MM.1S (cell line): Measurements from ENCODE around the gene TCF7.

Experiments
- DNase-seq: peaks from one replicate; pipeline ENCODE4 v3.0.0-alpha.2; 2015
- H2AFZ ChIP-seq: fragments of 300-600 bp; sonication (generic); 2 replicates; pipeline ENCODE4 v1.6.0; 2016; ENCODE audit warnings: antibody characterized with exemption, low read length
- H3F3A ChIP-seq: fragments of 300-600 bp; sonication (generic); 2 replicates; pipeline ENCODE4 v1.6.1; 2016; ENCODE audit warnings: mild to moderate bottlenecking, antibody characterized with exemption, low read length, moderate library complexity, mixed read lengths; ENCODE audit not compliant: insufficient read depth
- H3K27ac ChIP-seq: fragments of 300-600 bp; sonication (generic); 2 replicates; pipeline ENCODE4 v1.5.1; 2016; ENCODE audit warnings: mild to moderate bottlenecking, low read length
- H3K27me3 ChIP-seq: fragments of 300-600 bp; sonication (generic); replicated peaks from 2 replicates; pipeline ENCODE4 v1.6.0; 2016; ENCODE audit warnings: low read length; ENCODE audit not compliant: insufficient read depth
- H3K36me3 ChIP-seq: fragments of 300-600 bp; sonication (generic); replicated peaks from 2 replicates; pipeline ENCODE4 v1.6.1; 2016; ENCODE audit warnings: mild to moderate bottlenecking, low read length, mixed read lengths; ENCODE audit not compliant: insufficient read depth
- H3K4me1 ChIP-seq: fragments of 300-600 bp; sonication (generic); 2 replicates; pipeline ENCODE4 v1.6.1; 2016; ENCODE audit warnings: low read length, mixed read lengths
- H3K4me2 ChIP-seq: fragments of 300-600 bp; sonication (generic); 2 replicates; pipeline ENCODE4 v1.6.0; 2016; ENCODE audit warnings: low read depth, low read length
- H3K4me3 ChIP-seq: fragments of 300-600 bp; sonication (generic); 2 replicates; pipeline ENCODE4 v1.5.1; 2016; ENCODE audit warnings: low read length, mixed read lengths
- H3K79me2 ChIP-seq: fragments of 300-600 bp; sonication (generic); 2 replicates; pipeline ENCODE4 v1.6.1; 2016; ENCODE audit warnings: mixed run types, low read length, mixed read lengths
- H3K9ac ChIP-seq: fragments of 300-600 bp; sonication (generic); 2 replicates; pipeline ENCODE4 v1.6.1; 2016; ENCODE audit warnings: low read length, mixed read lengths
- H3K9me2 ChIP-seq: fragments of 300-600 bp; sonication (generic); replicated peaks from 2 replicates; pipeline ENCODE4 v1.6.1; 2016; ENCODE audit warnings: mild to moderate bottlenecking, low read length, mixed read lengths; ENCODE audit not compliant: insufficient read depth
- H3K9me3 ChIP-seq: fragments of 300-600 bp; sonication (generic); replicated peaks from 2 replicates; pipeline ENCODE4 v1.6.1; 2016; ENCODE audit warnings: mild to moderate bottlenecking, low read length, mixed read lengths; ENCODE audit not compliant: insufficient read depth
- H4K20me1 ChIP-seq: fragments of 300-600 bp; sonication (generic); 2 replicates; pipeline ENCODE4 v1.6.1; 2016; ENCODE audit warnings: mild to moderate bottlenecking, low read length, moderate library complexity, mixed read lengths; ENCODE audit not compliant: insufficient read depth
- EZH2 ChIP-seq: fragments of 300-600 bp; sonication (generic); optimal IDR thresholded peaks from 2 replicates; pipeline ENCODE3; 2017; ENCODE audit warnings: low read depth, mild to moderate bottlenecking, antibody characterized with exemption, low read length, mixed read lengths
- EZH2phosphoT487 ChIP-seq: fragments of 300-600 bp; sonication (generic); IDR thresholded peaks from 2 replicates; pipeline ENCODE4 v1.6.1; 2018; ENCODE audit warnings: antibody characterized with exemption, low read length
- TF ChIP-seq, protein P1 (sequence below): fragments of 300-600 bp; sonication (generic); IDR thresholded peaks from 2 replicates; pipeline ENCODE4 v1.5.1; 2016; ENCODE audit warnings: antibody characterized with exemption, low read length, mixed read lengths

The TCF7 gene

DNA sequence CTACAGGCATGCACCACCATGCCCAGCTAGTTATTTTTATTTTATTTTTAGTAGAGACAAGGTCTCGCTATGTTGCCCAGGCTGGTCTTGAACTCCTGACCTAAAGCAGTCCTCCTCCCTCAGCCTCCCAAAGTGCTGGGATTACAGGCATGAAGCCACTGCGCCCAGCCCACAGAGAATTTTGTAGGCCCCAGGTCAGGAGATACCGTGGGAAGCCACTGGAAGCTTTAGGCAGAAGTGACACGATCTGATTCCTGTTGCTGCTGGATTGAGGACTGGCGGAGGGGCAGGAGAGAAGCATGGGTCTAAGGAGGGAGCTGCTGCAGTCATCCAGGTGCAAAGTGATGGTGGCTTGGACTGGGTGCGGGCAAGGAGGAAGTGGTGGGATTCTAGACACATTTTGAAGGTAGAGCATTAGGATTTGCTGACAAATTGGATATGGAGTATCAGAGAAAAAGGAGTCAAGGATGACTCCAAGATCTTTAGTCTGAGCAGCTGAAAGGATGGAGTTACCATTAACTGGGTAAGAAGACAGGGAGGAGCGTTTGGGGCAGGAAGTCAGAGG is 20.7 kb downstream of the TCF7 start:
- Histone ChIP-seq H3K79me2 (no peaks in the 10 kb centered on the region), H3K4me1 (peaks cover 13% of the 10 kb centered on the region), H3F3A (no peaks in the 10 kb centered on the region), H3K4me2 (no peak overlapping the region), H3K36me3 (no peaks in the 10 kb centered on the region), H3K9ac (no peak overlapping the region), H3K9me3 (no peaks in the 10 kb centered on the region), H3K27ac (no peak overlapping the region), H3K27me3 (no peaks in the 10 kb centered on the region), H4K20me1 (peaks cover 3% of the 10 kb centered on the region; the same call in 1 of the 2 replicates), H2AFZ (no peak overlapping the region), H3K4me3 (no peak overlapping the region), H3K9me2 (no peaks in the 10 kb centered on the region)
- TF ChIP-seq EZH2 (no peak), EZH2phosphoT487 (no peak)
- TF ChIP-seq, protein P1, sequence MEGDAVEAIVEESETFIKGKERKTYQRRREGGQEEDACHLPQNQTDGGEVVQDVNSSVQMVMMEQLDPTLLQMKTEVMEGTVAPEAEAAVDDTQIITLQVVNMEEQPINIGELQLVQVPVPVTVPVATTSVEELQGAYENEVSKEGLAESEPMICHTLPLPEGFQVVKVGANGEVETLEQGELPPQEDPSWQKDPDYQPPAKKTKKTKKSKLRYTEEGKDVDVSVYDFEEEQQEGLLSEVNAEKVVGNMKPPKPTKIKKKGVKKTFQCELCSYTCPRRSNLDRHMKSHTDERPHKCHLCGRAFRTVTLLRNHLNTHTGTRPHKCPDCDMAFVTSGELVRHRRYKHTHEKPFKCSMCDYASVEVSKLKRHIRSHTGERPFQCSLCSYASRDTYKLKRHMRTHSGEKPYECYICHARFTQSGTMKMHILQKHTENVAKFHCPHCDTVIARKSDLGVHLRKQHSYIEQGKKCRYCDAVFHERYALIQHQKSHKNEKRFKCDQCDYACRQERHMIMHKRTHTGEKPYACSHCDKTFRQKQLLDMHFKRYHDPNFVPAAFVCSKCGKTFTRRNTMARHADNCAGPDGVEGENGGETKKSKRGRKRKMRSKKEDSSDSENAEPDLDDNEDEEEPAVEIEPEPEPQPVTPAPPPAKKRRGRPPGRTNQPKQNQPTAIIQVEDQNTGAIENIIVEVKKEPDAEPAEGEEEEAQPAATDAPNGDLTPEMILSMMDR = no peak
- no peak for DNase-seq

DNA sequence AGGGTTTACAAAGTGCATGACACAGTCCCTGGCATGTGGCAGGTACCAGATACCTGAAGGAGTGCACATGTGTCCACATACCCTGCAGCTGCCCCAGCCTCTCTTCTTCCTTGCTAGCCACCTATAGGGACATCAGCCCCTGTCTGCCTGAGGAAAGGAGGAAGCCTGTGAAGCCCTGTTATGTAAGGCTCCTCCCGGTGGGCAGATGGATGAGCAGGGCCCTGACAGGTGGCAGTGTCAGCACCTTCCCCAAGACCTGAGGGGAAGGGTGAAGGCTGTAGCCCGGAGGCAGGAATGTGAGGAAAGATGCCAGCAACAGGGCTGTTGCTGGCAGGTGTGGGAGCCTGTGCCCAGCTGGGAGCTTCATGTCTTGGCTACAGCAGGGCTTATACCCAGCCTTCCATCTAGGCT is 21.7 kb downstream of the TCF7 start:
- no peak for TF ChIP-seq EZH2phosphoT487
- no peak for TF ChIP-seq EZH2
- TF ChIP-seq, protein P1 = no peak
- H3K36me3 ChIP-seq = no peaks in the 10 kb centered on the region
- H3K79me2 ChIP-seq = no peaks in the 10 kb centered on the region
- H3K9me3 ChIP-seq = no peaks in the 10 kb centered on the region
- no peak overlapping the region for H2AFZ ChIP-seq
- H3K4me3 ChIP-seq = no peak overlapping the region
- H3K27ac ChIP-seq = no peak overlapping the region
- H3K9me2 ChIP-seq = no peaks in the 10 kb centered on the region
- no peaks in the 10 kb centered on the region for H3F3A ChIP-seq
- no peak for DNase-seq
- no peak overlapping the region for H3K9ac ChIP-seq
- no peak overlapping the region for H3K4me2 ChIP-seq
- no peaks in the 10 kb centered on the region for H3K27me3 ChIP-seq
- peaks cover 13% of the 10 kb centered on the region for H3K4me1 ChIP-seq
- peaks cover 8% of the 10 kb centered on the region for H4K20me1 ChIP-seq

GRCh38 chr5:134136771-134137170 is 22.3 kb downstream of the TCF7 start:
- Histone ChIP-seq H3K27ac (no peak overlapping the region), H4K20me1 (peaks cover 8% of the 10 kb centered on the region), H2AFZ (no peak overlapping the region), H3K4me3 (no peak overlapping the region), H3F3A (no peaks in the 10 kb centered on the region), H3K79me2 (no peaks in the 10 kb centered on the region), H3K9ac (no peak overlapping the region), H3K9me3 (no peaks in the 10 kb centered on the region), H3K4me2 (no peak overlapping the region), H3K4me1 (peaks cover 13% of the 10 kb centered on the region), H3K9me2 (no peaks in the 10 kb centered on the region), H3K27me3 (no peaks in the 10 kb centered on the region), H3K36me3 (no peaks in the 10 kb centered on the region)
- TF ChIP-seq EZH2 (no peak), EZH2phosphoT487 (no peak)
- TF ChIP-seq, protein P1 = no peak
- DNase-seq = no peak
